Cortex of kidney (tissue), 1 donor: ENCODE results near the gene SHISAL2B.
"Not testable (repeated sequence)": the region's sequence is repeated elsewhere in the genome, so short reads cannot be mapped to it uniquely, and the experiment has no call there.

Experiments used
- DNase-seq: peaks from one replicate; lab custom pipeline; 2025; lab: John Stamatoyannopoulos, UW

The SHISAL2B gene

GRCh38 chr5:64700765-64701164, 10.5 kb downstream of the SHISAL2B start:
- no peak for DNase-seq

- DNase-seq: not testable (repeated sequence)
Measured at GRCh38 chr5:64706074-64706473, 15.8 kb downstream of the SHISAL2B start.

- DNase-seq: no peak
Measured at GRCh38 chr5:64707191-64707590, 16.9 kb downstream of the SHISAL2B start.

GRCh38 chr5:64714495-64714894, 24.2 kb downstream of the SHISAL2B start:
- DNase-seq: not testable (repeated sequence)

- DNase-seq: no peak
Measured at GRCh38 chr5:64722588-64722987, 32.3 kb downstream of the SHISAL2B start.

GRCh38 chr5:64727150-64727549, 36.8 kb downstream of the SHISAL2B start:
- DNase-seq: no peak

GRCh38 chr5:64742411-64742810, 52.1 kb downstream of the SHISAL2B start:
- DNase-seq: no peak

- DNase-seq: no peak
Measured at GRCh38 chr5:64742821-64743220, 52.5 kb downstream of the SHISAL2B start.

GRCh38 chr5:64744914-64745313, 54.6 kb downstream of the SHISAL2B start:
- no peak for DNase-seq

GRCh38 chr5:64746446-64746845, 56.1 kb downstream of the SHISAL2B start:
- no peak for DNase-seq

GRCh38 chr5:64749385-64749784, 59.1 kb downstream of the SHISAL2B start:
- no peak for DNase-seq

- DNase-seq: no peak
Measured at GRCh38 chr5:64754066-64754465, 63.8 kb downstream of the SHISAL2B start.

GRCh38 chr5:64758901-64759300, 68.6 kb downstream of the SHISAL2B start:
- no peak for DNase-seq

- DNase-seq: no peak
Measured at GRCh38 chr5:64759960-64760660, 69.8 kb downstream of the SHISAL2B start.

- no peak for DNase-seq
Measured at GRCh38 chr5:64763948-64764503, 73.7 kb downstream of the SHISAL2B start.

- no peak for DNase-seq
Measured at GRCh38 chr5:64765804-64766504, 75.7 kb downstream of the SHISAL2B start.

GRCh38 chr5:64766941-64767340, 76.6 kb downstream of the SHISAL2B start:
- DNase-seq: no peak
